ENCODE measurements around the gene USP37. TPM values are rescaled to one million over a fixed set of nuclear protein-coding genes. Genes with fewer than 3 reads are reported as not detected.

Gene USP37
- total RNA-seq, 1 experiment from 2014 or later, result 11.6 TPM

GRCh38 chr2:218523651-218524050 lies 44.5 kb downstream of the USP37 start:
- Histone ChIP-seq H3K4me3 (ENCODE audit: low read length) (no peak overlapping the region), H3F3A (ENCODE audit: low read length, unreplicated experiment) (no peaks in the 10 kb centered on the region), H4K20me1 (ENCODE audit: low read length) (no peaks in the 10 kb centered on the region), H3K4me2 (ENCODE audit: low read length) (no peak overlapping the region), H3K9ac (ENCODE audit: low read length) (no peak overlapping the region), H3K27me3 (ENCODE audit: low read length) (no peaks in the 10 kb centered on the region), H2AFZ (ENCODE audit: low read length) (no peak overlapping the region), H3K27ac (ENCODE audit: low read length) (no peak overlapping the region), H3K79me2 (ENCODE audit: low read length) (no peaks in the 10 kb centered on the region), H3K9me3 (ENCODE audit: low read length) (no peaks in the 10 kb centered on the region), H3K9me2 (replicated peaks; ENCODE audit: low read length) (no peaks in the 10 kb centered on the region), H3K36me3 (ENCODE audit: low read depth, low read length) (peaks cover 27% of the 10 kb centered on the region), H3K4me1 (ENCODE audit: insufficient read depth, low read length) (no peaks in the 10 kb centered on the region)
- ATAC-seq (no peak), DNase-seq (no peak)
- intact Hi-C loops (cut with micrococcal nuclease), result no loop called here
- no TSS peak for BruUV-seq (replicated peaks)
- POLR2A ChIA-PET (ENCODE audit: unreplicated experiment), result no interaction called here
- TF ChIP-seq EZH2 (IDR thresholded peaks at IDR 0.05; ENCODE audit: low read length, unreplicated experiment), result no peak
- CTCF ChIA-PET, result no interaction called here

GRCh38 chr2:218518876-218519275 lies 49.3 kb downstream of the USP37 start:
- Histone ChIP-seq H3K27ac (ENCODE audit: low read length) (no peak overlapping the region), H3K9me2 (replicated peaks; ENCODE audit: low read length) (no peaks in the 10 kb centered on the region), H3K9me3 (ENCODE audit: low read length) (no peaks in the 10 kb centered on the region), H3K4me2 (ENCODE audit: low read length) (no peak overlapping the region), H3F3A (ENCODE audit: low read length, unreplicated experiment) (no peaks in the 10 kb centered on the region), H3K4me1 (ENCODE audit: insufficient read depth, low read length) (no peaks in the 10 kb centered on the region), H3K36me3 (ENCODE audit: low read depth, low read length) (peaks cover 4% of the 10 kb centered on the region), H2AFZ (ENCODE audit: low read length) (no peak overlapping the region), H4K20me1 (ENCODE audit: low read length) (no peaks in the 10 kb centered on the region), H3K27me3 (ENCODE audit: low read length) (no peaks in the 10 kb centered on the region), H3K4me3 (ENCODE audit: low read length) (no peak overlapping the region), H3K79me2 (ENCODE audit: low read length) (no peaks in the 10 kb centered on the region), H3K9ac (ENCODE audit: low read length) (no peak overlapping the region)
- POLR2A ChIA-PET (ENCODE audit: unreplicated experiment), result no interaction called here
- TF ChIP-seq EZH2phosphoT487 (IDR thresholded peaks at IDR 0.05; ENCODE audit: borderline replicate concordance, low read length) (no peak), CTCF (conservative IDR thresholded peaks at IDR 0.05; ENCODE audit: low read depth, low read length) (no peak), EZH2 (IDR thresholded peaks at IDR 0.05; ENCODE audit: low read length, unreplicated experiment) (no peak)
- CTCF ChIA-PET, result no interaction called here
- ATAC-seq (no peak), DNase-seq (no peak)
- intact Hi-C loops (cut with micrococcal nuclease), result no loop called here
- no TSS peak for BruUV-seq (replicated peaks)

GRCh38 chr2:218517434-218518206 lies 50.5 kb downstream of the USP37 start:
- BruUV-seq (replicated peaks), result no TSS peak
- CTCF ChIA-PET, result no interaction called here
- no peak for TF ChIP-seq EZH2 (IDR thresholded peaks at IDR 0.05; ENCODE audit: low read length, unreplicated experiment)
- no peak for TF ChIP-seq EZH2phosphoT487 (IDR thresholded peaks at IDR 0.05; ENCODE audit: borderline replicate concordance, low read length)

More at GRCh38 chr2:218517434-218518206, 50.5 kb downstream of the USP37 start:
- no peak overlapping the region for H2AFZ ChIP-seq (ENCODE audit: low read length)
- no peak overlapping the region for H3K4me3 ChIP-seq (ENCODE audit: low read length)
- H3K4me1 ChIP-seq (ENCODE audit: insufficient read depth, low read length), result no peaks in the 10 kb centered on the region
- intact Hi-C loops (cut with micrococcal nuclease), result no loop called here
- no peak overlapping the region for H3K9ac ChIP-seq (ENCODE audit: low read length)
- no peaks in the 10 kb centered on the region for H4K20me1 ChIP-seq (ENCODE audit: low read length)
- no peak overlapping the region for H3K4me2 ChIP-seq (ENCODE audit: low read length)
- H3K79me2 ChIP-seq (ENCODE audit: low read length), result no peaks in the 10 kb centered on the region
- H3K9me3 ChIP-seq (ENCODE audit: low read length), result no peaks in the 10 kb centered on the region
- no peak for DNase-seq
- H3K9me2 ChIP-seq (replicated peaks; ENCODE audit: low read length), result no peaks in the 10 kb centered on the region
- POLR2A ChIA-PET (ENCODE audit: unreplicated experiment), result no interaction called here
- ATAC-seq, result no peak
- no peaks in the 10 kb centered on the region; the same call in none of the 2 replicates for H3K36me3 ChIP-seq (ENCODE audit: low read depth, low read length)
- H3K27ac ChIP-seq (ENCODE audit: low read length), result no peak overlapping the region
- no peaks in the 10 kb centered on the region for H3F3A ChIP-seq (ENCODE audit: low read length, unreplicated experiment)
- H3K27me3 ChIP-seq (ENCODE audit: low read length), result no peaks in the 10 kb centered on the region
